Parathyroid adenoma (tissue), 2 donors: Measurements from ENCODE around the gene ACVR1.

Source experiments
- H2AFZ ChIP-seq: fragments of 300-600 bp; sonication (generic); one replicate; pipeline ENCODE4 v1.7.0; 2017; ENCODE audit warnings: antibody characterized with exemption, mild to moderate bottlenecking
- H3K27ac ChIP-seq: fragments of 300-600 bp; sonication (generic); one replicate; pipeline ENCODE4 v1.7.0; 2017
- H3K27me3 ChIP-seq: fragments of 300-600 bp; sonication (generic); one replicate; pipeline ENCODE4 v1.7.0; 2017; ENCODE audit warnings: low read length; ENCODE audit not compliant: control insufficient read depth, insufficient read depth
- H3K36me3 ChIP-seq: fragments of 300-600 bp; sonication (generic); one replicate; pipeline ENCODE4 v1.7.0; 2017; ENCODE audit warnings: low read length; ENCODE audit not compliant: control insufficient read depth, insufficient read depth
- H3K4me1 ChIP-seq: fragments of 300-600 bp; sonication (generic); one replicate; pipeline ENCODE4 v1.7.0; 2017; ENCODE audit warnings: control low read depth
- H3K4me2 ChIP-seq: fragments of 300-600 bp; sonication (generic); one replicate; pipeline ENCODE4 v1.7.0; 2017; ENCODE audit warnings: low read length
- H3K4me3 ChIP-seq: fragments of 300-600 bp; sonication (generic); one replicate; pipeline ENCODE4 v1.7.0; 2017; ENCODE audit warnings: low read depth, low read length
- H3K79me2 ChIP-seq: fragments of 300-600 bp; sonication (generic); one replicate; pipeline ENCODE4 v1.7.0; 2017; ENCODE audit warnings: control low read depth
- H3K9ac ChIP-seq: fragments of 300-600 bp; sonication (generic); one replicate; pipeline ENCODE4 v1.7.0; 2017; ENCODE audit warnings: mild to moderate bottlenecking
- H3K9me3 ChIP-seq: fragments of 300-600 bp; sonication (generic); one replicate; pipeline ENCODE4 v1.7.0; 2017; ENCODE audit warnings: low read length; ENCODE audit not compliant: control insufficient read depth
- TF ChIP-seq, protein P1 (sequence below): fragments of 300-600 bp; sonication (generic); IDR thresholded peaks from one replicate; pipeline ENCODE4 v1.7.0; 2017; ENCODE audit warnings: antibody characterized with exemption, mild to moderate bottlenecking
- donor health status: primary hyperparathyroidism.

Gene ACVR1

DNA sequence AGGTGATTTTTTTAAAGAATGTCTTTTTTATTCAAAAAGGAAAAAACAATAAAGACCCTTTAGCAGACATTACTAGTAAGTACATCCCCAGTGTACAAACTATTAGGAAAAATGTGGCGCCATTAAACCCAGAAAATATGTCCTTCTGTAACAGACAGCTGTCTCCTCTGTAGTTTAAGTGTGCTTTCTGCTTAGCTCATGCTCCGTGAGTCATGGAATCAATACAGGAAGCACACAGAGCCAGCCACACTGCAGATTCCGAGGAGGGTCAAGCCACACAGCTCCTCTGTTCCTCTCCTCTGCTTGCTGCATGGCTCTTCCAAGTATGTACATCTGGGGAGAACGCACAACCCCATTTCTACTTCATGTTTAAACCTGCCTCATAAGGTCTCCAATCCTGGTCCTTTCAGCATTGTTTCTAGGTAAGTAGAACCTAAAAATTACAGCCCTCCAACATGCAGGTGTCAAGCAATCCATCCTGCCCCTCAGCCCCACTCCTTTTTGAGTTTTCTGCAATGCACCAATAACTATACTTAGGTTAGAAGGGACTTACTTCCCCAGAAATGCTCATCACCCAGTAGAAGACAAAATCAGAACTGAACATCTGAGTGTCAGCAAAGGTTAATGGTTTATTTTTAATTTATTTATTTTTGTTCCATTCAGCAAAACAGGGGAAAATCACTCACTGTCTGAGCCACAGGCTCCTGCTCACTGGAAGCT, 37.5 kb downstream of the ACVR1 start:
- Histone ChIP-seq H3K4me3 (no peak overlapping the region), H3K79me2 (peaks cover 8% of the 10 kb centered on the region), H3K4me2 (no peak overlapping the region), H3K9ac (no peak overlapping the region), H3K27me3 (no peaks in the 10 kb centered on the region), H2AFZ (no peak overlapping the region), H3K27ac (no peak overlapping the region), H3K4me1 (peaks cover 6% of the 10 kb centered on the region), H3K36me3 (no peaks in the 10 kb centered on the region), H3K9me3 (no peaks in the 10 kb centered on the region)
- TF ChIP-seq, protein P1, sequence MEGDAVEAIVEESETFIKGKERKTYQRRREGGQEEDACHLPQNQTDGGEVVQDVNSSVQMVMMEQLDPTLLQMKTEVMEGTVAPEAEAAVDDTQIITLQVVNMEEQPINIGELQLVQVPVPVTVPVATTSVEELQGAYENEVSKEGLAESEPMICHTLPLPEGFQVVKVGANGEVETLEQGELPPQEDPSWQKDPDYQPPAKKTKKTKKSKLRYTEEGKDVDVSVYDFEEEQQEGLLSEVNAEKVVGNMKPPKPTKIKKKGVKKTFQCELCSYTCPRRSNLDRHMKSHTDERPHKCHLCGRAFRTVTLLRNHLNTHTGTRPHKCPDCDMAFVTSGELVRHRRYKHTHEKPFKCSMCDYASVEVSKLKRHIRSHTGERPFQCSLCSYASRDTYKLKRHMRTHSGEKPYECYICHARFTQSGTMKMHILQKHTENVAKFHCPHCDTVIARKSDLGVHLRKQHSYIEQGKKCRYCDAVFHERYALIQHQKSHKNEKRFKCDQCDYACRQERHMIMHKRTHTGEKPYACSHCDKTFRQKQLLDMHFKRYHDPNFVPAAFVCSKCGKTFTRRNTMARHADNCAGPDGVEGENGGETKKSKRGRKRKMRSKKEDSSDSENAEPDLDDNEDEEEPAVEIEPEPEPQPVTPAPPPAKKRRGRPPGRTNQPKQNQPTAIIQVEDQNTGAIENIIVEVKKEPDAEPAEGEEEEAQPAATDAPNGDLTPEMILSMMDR: no peak

DNA sequence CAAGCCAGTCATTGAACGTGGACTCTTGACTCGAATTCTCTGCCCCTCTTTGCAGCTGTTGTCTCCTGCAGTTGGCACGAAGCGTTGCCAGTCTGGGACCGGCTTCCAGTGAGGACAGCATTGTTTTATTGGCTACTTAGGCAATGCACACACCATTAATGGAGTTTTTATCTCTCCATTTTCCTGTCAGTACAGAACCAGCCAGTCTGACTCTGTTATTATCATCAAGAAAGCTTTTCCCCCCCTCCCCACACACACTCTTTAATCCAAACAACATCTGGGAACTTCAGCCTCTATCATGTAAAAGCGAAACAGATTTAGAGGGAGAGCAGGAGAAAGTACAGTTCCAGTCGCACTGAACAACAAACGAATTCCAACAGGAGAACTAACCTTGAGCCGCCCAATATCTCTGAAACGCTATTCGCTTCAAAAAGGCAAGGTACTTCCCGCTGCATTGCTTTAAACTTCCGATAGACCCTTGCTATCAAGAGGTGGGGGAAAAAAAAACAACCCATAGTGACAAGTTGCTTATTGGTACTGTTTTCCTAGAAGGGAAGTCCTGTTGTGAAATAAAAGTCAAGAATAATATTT, 38.2 kb downstream of the ACVR1 start:
- Histone ChIP-seq H2AFZ (no peak overlapping the region), H3K4me1 (peaks cover 6% of the 10 kb centered on the region), H3K4me3 (no peak overlapping the region), H3K27me3 (no peaks in the 10 kb centered on the region), H3K36me3 (no peaks in the 10 kb centered on the region), H3K79me2 (peaks cover 8% of the 10 kb centered on the region), H3K27ac (no peak overlapping the region), H3K4me2 (no peak overlapping the region), H3K9ac (no peak overlapping the region), H3K9me3 (no peaks in the 10 kb centered on the region)
- TF ChIP-seq, protein P1: no peak

DNA sequence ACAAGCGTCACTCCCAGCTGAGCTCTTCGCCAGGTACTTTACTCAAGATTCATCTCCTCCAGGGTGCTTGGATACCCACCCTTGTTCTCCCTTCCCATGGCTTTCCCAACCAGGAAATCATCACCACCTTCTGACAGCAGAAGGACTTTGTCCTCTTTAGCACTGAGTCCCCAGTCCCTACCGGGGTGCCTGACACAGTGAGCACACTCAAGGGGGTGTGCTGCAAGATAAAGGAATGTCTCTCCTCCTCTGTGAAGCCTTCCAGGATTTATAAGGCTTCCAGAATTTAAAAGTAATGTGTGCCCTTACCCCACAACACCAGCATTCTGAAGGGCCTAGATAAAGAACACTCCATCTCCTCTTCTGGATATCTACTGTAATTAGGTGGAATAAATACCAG, 39.6 kb downstream of the ACVR1 start:
- Histone ChIP-seq H3K4me3 (no peak overlapping the region), H3K4me2 (no peak overlapping the region)

DNA sequence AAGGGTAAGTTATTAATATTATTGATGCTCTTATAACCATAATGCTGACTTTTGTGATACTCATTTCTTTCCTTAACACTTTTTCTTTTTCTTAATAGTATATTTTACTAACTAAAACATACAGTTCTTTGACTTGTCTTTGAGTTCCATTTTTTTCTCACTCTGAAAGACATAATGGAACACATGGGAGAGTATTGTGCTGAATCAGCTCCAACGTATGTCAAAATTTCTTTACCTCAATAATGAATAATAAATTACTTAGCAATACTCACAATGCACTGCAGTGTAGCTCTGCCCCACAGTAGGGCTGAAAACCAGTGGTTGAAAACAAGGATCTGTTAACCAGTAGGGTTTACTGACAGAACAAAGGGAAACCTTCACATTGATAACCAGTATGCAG, 40.7 kb downstream of the ACVR1 start:
- Histone ChIP-seq H3K79me2 (peaks cover 8% of the 10 kb centered on the region), H3K4me2 (no peak overlapping the region), H3K9ac (no peak overlapping the region), H3K36me3 (no peaks in the 10 kb centered on the region), H3K4me3 (no peak overlapping the region), H2AFZ (no peak overlapping the region), H3K4me1 (peaks cover 6% of the 10 kb centered on the region), H3K9me3 (no peaks in the 10 kb centered on the region), H3K27ac (no peak overlapping the region), H3K27me3 (no peaks in the 10 kb centered on the region)
- TF ChIP-seq, protein P1: no peak

More for the DNA sequence above, 39.6 kb downstream of the ACVR1 start:
- Histone ChIP-seq H2AFZ (no peak overlapping the region), H3K9ac (no peak overlapping the region), H3K27ac (no peak overlapping the region), H3K9me3 (no peaks in the 10 kb centered on the region), H3K27me3 (no peaks in the 10 kb centered on the region), H3K4me1 (peaks cover 6% of the 10 kb centered on the region), H3K79me2 (peaks cover 8% of the 10 kb centered on the region), H3K36me3 (no peaks in the 10 kb centered on the region)
- TF ChIP-seq, protein P1: no peak

DNA sequence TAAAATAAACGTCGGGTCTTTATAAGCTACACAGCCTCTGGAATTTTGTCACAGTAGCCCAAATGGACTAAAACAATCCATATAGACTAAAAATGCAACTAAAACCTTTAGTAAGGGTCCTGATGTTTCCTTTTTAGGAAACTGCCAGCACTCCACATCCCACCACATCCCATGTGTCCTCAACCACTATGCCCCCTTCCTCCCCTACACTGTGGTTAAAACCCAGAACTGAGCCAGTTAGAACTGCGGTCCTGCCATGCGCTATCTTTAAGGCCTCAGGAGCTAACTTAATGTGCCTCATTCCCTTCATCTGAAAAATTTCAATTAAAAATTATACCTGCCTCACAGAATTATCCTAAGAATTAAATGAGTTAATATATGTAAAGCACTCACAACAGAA, 41.1 kb downstream of the ACVR1 start:
- TF ChIP-seq, protein P1: no peak
- Histone ChIP-seq H3K4me1 (peaks cover 6% of the 10 kb centered on the region), H3K79me2 (peaks cover 10% of the 10 kb centered on the region), H3K4me3 (no peak overlapping the region), H3K27ac (no peak overlapping the region), H2AFZ (no peak overlapping the region), H3K9ac (no peak overlapping the region), H3K4me2 (no peak overlapping the region), H3K36me3 (no peaks in the 10 kb centered on the region), H3K9me3 (no peaks in the 10 kb centered on the region), H3K27me3 (no peaks in the 10 kb centered on the region)
